MCF 10A (cell line): ENCODE data around the gene SLC22A2. TPM values are rescaled to one million over a fixed set of nuclear protein-coding genes. Genes with fewer than 3 reads are reported as not detected.
A peak's percentile ranks its signal among the peaks of the same experiment; 100 is the strongest.

Experiments used
- BruUV-seq: library from RNA; stranded (reverse); fragments of 400-500 nt; replicated peaks from 2 replicates; lab custom pipeline; 2021; lab: Mats Ljungman, UMichigan
- CTCF ChIA-PET: fragments of 300-600 bp; sonication (Branson Sonifier 250); formaldehyde crosslinking; extraction: SDS; loops from one replicate; lab custom pipeline; 2021; ENCODE audit warnings: antibody characterized with exemption, inconsistent platforms; lab: Yijun Ruan, JAX
- POLR2A ChIA-PET: fragments of 300-600, 350-650 bp; sonication (Branson Sonifier 250); formaldehyde crosslinking; extraction: SDS; loops from one replicate; lab custom pipeline; 2020; ENCODE audit warnings: antibody characterized with exemption, inconsistent platforms; lab: Yijun Ruan, JAX
- DNase-seq: peaks from one replicate; pipeline ENCODE4 v3.0.0-alpha.2; 2018; ENCODE audit not compliant: unreplicated experiment
- H3K27ac Mint-ChIP-seq: one replicate; pipeline ENCODE4 v1.8.0; 2022; ENCODE audit warnings: mild to moderate bottlenecking, low read depth, mixed read lengths; ENCODE audit not compliant: unreplicated experiment
- H3K27me3 Mint-ChIP-seq: one replicate; pipeline ENCODE4 v1.8.0; 2022; ENCODE audit warnings: mixed read lengths; ENCODE audit not compliant: insufficient read depth, unreplicated experiment
- H3K36me3 Mint-ChIP-seq: one replicate; pipeline ENCODE4 v1.8.0; 2022; ENCODE audit warnings: mild to moderate bottlenecking, moderate library complexity, mixed read lengths; ENCODE audit not compliant: insufficient read depth, unreplicated experiment
- H3K4me1 Mint-ChIP-seq: one replicate; pipeline ENCODE4 v1.8.0; 2022; ENCODE audit warnings: mixed read lengths; ENCODE audit not compliant: insufficient read depth, unreplicated experiment
- H3K4me3 Mint-ChIP-seq: one replicate; pipeline ENCODE4 v1.8.0; 2022; ENCODE audit warnings: mild to moderate bottlenecking, moderate library complexity, mixed read lengths; ENCODE audit not compliant: unreplicated experiment
- H3K9me3 Mint-ChIP-seq: one replicate; pipeline ENCODE4 v1.8.0; 2022; ENCODE audit warnings: mixed read lengths; ENCODE audit not compliant: unreplicated experiment
- CTCF ChIP-seq: fragments of 200-600 bp; IDR thresholded peaks from one replicate; pipeline ENCODE4 v1.8.0; 2022; ENCODE audit warnings: antibody characterized with exemption, mild to moderate bottlenecking; ENCODE audit not compliant: unreplicated experiment
- intact Hi-C: fragments of 100-400 bp; cut with micrococcal nuclease; formaldehyde crosslinking; loops from 2 replicates; pipeline ENCODE4 v1.14.1; 2022
- total RNA-seq: library from RNA; stranded (reverse); gene quantifications from 2 replicates; pipeline ENCODE4 v1.2.3, GENCODE V29; 2022

The SLC22A2 gene
- total RNA-seq, 1 experiment from 2014 or later: not detected

- ChIA-PET CTCF (interaction anchor here (0.5 to 1.3 kb wide), 3 partner anchors 72 to 159 kb away, joined by 3 to 4 read pairs (median 3); no protein-coding TSS in a partner anchor), POLR2A (no interaction called here)
- peak; percentile 21 for DNase-seq
- H3K36me3 Mint-ChIP-seq: peaks cover 5% of the 10 kb centered on the region
- no peak for TF ChIP-seq CTCF
- H3K4me1 Mint-ChIP-seq: peaks cover 26% of the 10 kb centered on the region
- H3K27me3 Mint-ChIP-seq: no peaks in the 10 kb centered on the region
- no peak overlapping the region for H3K27ac Mint-ChIP-seq
- H3K4me3 Mint-ChIP-seq: no peak overlapping the region
- H3K9me3 Mint-ChIP-seq: no peaks in the 10 kb centered on the region
- intact Hi-C loops: no loop called here
- no TSS peak for BruUV-seq
Observed at GRCh38 chr6:160297310-160297709, 38.7 kb upstream of the SLC22A2 start.

- ChIA-PET POLR2A (no interaction called here), CTCF (no interaction called here)
- H3K4me3 Mint-ChIP-seq: no peak overlapping the region
- no peak for TF ChIP-seq CTCF
- peaks cover 8% of the 10 kb centered on the region for H3K4me1 Mint-ChIP-seq
- H3K9me3 Mint-ChIP-seq: no peaks in the 10 kb centered on the region
- no TSS peak for BruUV-seq
- no peaks in the 10 kb centered on the region for H3K36me3 Mint-ChIP-seq
- DNase-seq: no peak
- H3K27ac Mint-ChIP-seq: no peak overlapping the region
- H3K27me3 Mint-ChIP-seq: no peaks in the 10 kb centered on the region
- intact Hi-C loops: no loop called here
Observed at GRCh38 chr6:160293844-160294243, 35.2 kb upstream of the SLC22A2 start.

GRCh38 chr6:160285541-160286105 lies 27.0 kb upstream of the SLC22A2 start:
- H3K27ac Mint-ChIP-seq: no peak overlapping the region
- intact Hi-C loops: no loop called here
- H3K4me1 Mint-ChIP-seq: peaks cover 11% of the 10 kb centered on the region
- no peak for DNase-seq
- BruUV-seq: no TSS peak
- no peaks in the 10 kb centered on the region for H3K36me3 Mint-ChIP-seq
- CTCF ChIA-PET: interaction anchor here (0.9 kb wide), 1 partner anchor 11 kb away, joined by 3 read pairs; no protein-coding TSS in a partner anchor
- peaks cover 18% of the 10 kb centered on the region for H3K9me3 Mint-ChIP-seq
- no peak overlapping the region for H3K4me3 Mint-ChIP-seq
- TF ChIP-seq CTCF: no peak
- POLR2A ChIA-PET: interaction anchor here (0.6 kb wide), 1 partner anchor 581 kb away, joined by 3 read pairs; no protein-coding TSS in a partner anchor
- H3K27me3 Mint-ChIP-seq: no peaks in the 10 kb centered on the region

- ChIA-PET POLR2A (no interaction called here), CTCF (interaction anchor here (0.5 to 0.9 kb wide), 2 partner anchors 10 to 63 kb away, joined by 3 read pairs; no protein-coding TSS in a partner anchor)
- Mint-ChIP-seq H3K27me3 (no peaks in the 10 kb centered on the region), H3K27ac (no peak overlapping the region), H3K9me3 (peaks cover 28% of the 10 kb centered on the region), H3K4me1 (peaks cover 14% of the 10 kb centered on the region), H3K4me3 (no peak overlapping the region), H3K36me3 (no peaks in the 10 kb centered on the region)
- no peak for DNase-seq
- BruUV-seq: no TSS peak
- intact Hi-C loops: no loop called here
- TF ChIP-seq CTCF: no peak
Observed at GRCh38 chr6:160284575-160284974, 26.0 kb upstream of the SLC22A2 start.
